ENCODE data around the gene PXMP2. TPM values are rescaled to one million over a fixed set of nuclear protein-coding genes. Genes with fewer than 3 reads are reported as not detected.

PXMP2 gene
- total RNA-seq, 1 experiment from 2014 or later: 52.6 TPM

DNA sequence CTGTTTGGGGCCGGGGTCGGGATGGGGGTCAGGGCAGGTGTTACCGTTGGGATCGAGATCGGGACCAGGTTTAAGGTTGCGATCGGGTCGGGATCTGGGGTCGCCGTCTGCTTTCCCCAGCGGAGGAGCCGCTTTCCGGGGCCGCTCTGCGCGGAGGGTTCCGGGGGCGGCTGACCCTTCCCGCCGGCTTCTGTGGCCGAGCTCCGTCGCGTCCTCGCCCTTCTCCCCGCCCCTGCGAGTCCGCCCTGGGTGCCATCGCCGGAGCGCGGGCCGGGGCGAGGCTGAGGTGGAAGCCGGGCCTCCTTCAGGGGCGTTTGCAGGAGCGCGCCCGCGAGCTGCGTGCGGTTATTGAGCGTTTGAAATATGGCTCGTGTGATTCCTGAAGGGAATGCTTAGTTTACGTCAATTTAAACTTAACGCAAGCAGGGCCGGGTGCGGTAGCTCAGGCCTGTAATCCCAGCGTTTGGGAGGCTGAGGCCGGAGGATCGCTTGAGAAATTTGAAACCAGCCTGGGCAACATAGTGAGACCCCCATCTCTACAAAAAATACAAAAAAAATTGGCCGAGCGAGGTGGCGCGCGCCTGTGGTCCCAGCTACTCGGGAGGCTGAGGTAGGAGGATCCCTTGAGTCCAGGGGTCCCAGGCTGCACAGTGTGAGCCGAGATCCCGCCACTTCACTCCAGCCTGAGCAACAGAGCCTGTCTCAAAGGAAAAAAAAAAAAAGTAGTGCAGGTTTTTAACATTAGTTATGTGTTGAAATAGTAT, 23.9 kb downstream of the PXMP2 start:
- no TSS peak for BruUV-seq (replicated peaks)
- Histone ChIP-seq H3K9me3 (ENCODE audit: low read depth, low read length, poor library complexity, severe bottlenecking) (no peaks in the 10 kb centered on the region), H3K27ac (ENCODE audit: low read depth, low read length, poor library complexity, severe bottlenecking) (peak overlapping the region; percentile 87), H3K4me1 (ENCODE audit: insufficient read depth, low read length, poor library complexity, severe bottlenecking) (no peaks in the 10 kb centered on the region), H3K4me3 (ENCODE audit: low read depth, low read length, poor library complexity, severe bottlenecking) (peak overlapping the region; percentile 96), H3K27me3 (replicated peaks; ENCODE audit: insufficient read depth, low read depth, low read length, poor library complexity) (no peaks in the 10 kb centered on the region), H3K36me3 (ENCODE audit: insufficient read depth, low read length, poor library complexity, severe bottlenecking) (peaks cover 11% of the 10 kb centered on the region)
- no peak for DNase-seq (ENCODE audit: low spot score)
- ChIA-PET CTCF (no interaction called here), POLR2A (ENCODE audit: low non-redundant PET) (no interaction called here)
- intact Hi-C loops (cut with micrococcal nuclease; ENCODE audit: unreplicated experiment): no loop called here
- TF ChIP-seq EZH2 (IDR thresholded peaks at IDR 0.05; ENCODE audit: borderline replicate concordance, low read depth, low read length, poor library complexity, severe bottlenecking): no peak
- TF ChIP-seq, protein P1, sequence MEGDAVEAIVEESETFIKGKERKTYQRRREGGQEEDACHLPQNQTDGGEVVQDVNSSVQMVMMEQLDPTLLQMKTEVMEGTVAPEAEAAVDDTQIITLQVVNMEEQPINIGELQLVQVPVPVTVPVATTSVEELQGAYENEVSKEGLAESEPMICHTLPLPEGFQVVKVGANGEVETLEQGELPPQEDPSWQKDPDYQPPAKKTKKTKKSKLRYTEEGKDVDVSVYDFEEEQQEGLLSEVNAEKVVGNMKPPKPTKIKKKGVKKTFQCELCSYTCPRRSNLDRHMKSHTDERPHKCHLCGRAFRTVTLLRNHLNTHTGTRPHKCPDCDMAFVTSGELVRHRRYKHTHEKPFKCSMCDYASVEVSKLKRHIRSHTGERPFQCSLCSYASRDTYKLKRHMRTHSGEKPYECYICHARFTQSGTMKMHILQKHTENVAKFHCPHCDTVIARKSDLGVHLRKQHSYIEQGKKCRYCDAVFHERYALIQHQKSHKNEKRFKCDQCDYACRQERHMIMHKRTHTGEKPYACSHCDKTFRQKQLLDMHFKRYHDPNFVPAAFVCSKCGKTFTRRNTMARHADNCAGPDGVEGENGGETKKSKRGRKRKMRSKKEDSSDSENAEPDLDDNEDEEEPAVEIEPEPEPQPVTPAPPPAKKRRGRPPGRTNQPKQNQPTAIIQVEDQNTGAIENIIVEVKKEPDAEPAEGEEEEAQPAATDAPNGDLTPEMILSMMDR (conservative IDR thresholded peaks at IDR 0.05; ENCODE audit: low read depth, low read length): no peak

DNA sequence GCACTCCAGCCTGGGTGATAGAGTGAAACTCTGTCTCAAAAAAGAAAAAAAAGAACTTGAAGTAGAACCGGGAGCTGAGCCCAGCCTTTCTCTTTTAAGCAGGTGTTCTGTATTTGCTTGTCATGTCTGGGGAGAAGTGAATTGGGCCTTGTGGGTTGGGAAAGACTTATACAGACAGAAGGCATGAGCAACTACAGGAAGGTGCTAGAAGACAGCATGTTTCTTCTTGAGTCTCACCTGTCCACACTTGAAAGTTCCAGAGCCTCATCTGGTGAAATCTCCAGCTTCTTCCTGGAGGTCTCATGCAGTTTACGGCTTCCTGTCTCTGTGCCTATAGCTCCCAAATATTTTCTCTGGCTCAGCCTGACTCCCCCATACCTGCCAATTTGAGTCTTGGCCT, 25.7 kb downstream of the PXMP2 start:
- Histone ChIP-seq H3K27ac (ENCODE audit: low read depth, low read length, poor library complexity, severe bottlenecking) (no peak overlapping the region), H3K4me3 (ENCODE audit: low read depth, low read length, poor library complexity, severe bottlenecking) (no peak overlapping the region), H3K36me3 (ENCODE audit: insufficient read depth, low read length, poor library complexity, severe bottlenecking) (peaks cover 24% of the 10 kb centered on the region), H3K4me1 (ENCODE audit: insufficient read depth, low read length, poor library complexity, severe bottlenecking) (peaks cover 13% of the 10 kb centered on the region), H3K27me3 (replicated peaks; ENCODE audit: insufficient read depth, low read depth, low read length, poor library complexity) (no peaks in the 10 kb centered on the region), H3K9me3 (ENCODE audit: low read depth, low read length, poor library complexity, severe bottlenecking) (no peaks in the 10 kb centered on the region)
- ChIA-PET POLR2A (ENCODE audit: low non-redundant PET) (no interaction called here), CTCF (no interaction called here)
- no peak for DNase-seq (ENCODE audit: low spot score)
- intact Hi-C loops (cut with micrococcal nuclease; ENCODE audit: unreplicated experiment): no loop called here
- no peak for TF ChIP-seq EZH2 (IDR thresholded peaks at IDR 0.05; ENCODE audit: borderline replicate concordance, low read depth, low read length, poor library complexity, severe bottlenecking)
- TF ChIP-seq, protein P1 (conservative IDR thresholded peaks at IDR 0.05; ENCODE audit: low read depth, low read length): no peak
- no TSS peak for BruUV-seq (replicated peaks)

- no peaks in the 10 kb centered on the region for H3K9me3 ChIP-seq (ENCODE audit: low read depth, low read length, poor library complexity, severe bottlenecking)
These were observed 28.5 kb downstream of the PXMP2 start for GRCh38 chr12:132715874-132716273.

More at GRCh38 chr12:132715874-132716273, 28.5 kb downstream of the PXMP2 start:
- no peaks in the 10 kb centered on the region for H3K27me3 ChIP-seq (replicated peaks; ENCODE audit: insufficient read depth, low read depth, low read length, poor library complexity)
- BruUV-seq (replicated peaks): no TSS peak
- H3K36me3 ChIP-seq (ENCODE audit: insufficient read depth, low read length, poor library complexity, severe bottlenecking): peaks cover 42% of the 10 kb centered on the region
- no peak for DNase-seq (ENCODE audit: low spot score)
- POLR2A ChIA-PET (ENCODE audit: low non-redundant PET): no interaction called here
- CTCF ChIA-PET: no interaction called here
- H3K27ac ChIP-seq (ENCODE audit: low read depth, low read length, poor library complexity, severe bottlenecking): no peak overlapping the region
- peaks cover 13% of the 10 kb centered on the region for H3K4me1 ChIP-seq (ENCODE audit: insufficient read depth, low read length, poor library complexity, severe bottlenecking)
- H3K4me3 ChIP-seq (ENCODE audit: low read depth, low read length, poor library complexity, severe bottlenecking): no peak overlapping the region
- TF ChIP-seq, protein P1 (conservative IDR thresholded peaks at IDR 0.05; ENCODE audit: low read depth, low read length): no peak
- TF ChIP-seq EZH2 (IDR thresholded peaks at IDR 0.05; ENCODE audit: borderline replicate concordance, low read depth, low read length, poor library complexity, severe bottlenecking): no peak
- intact Hi-C loops (cut with micrococcal nuclease; ENCODE audit: unreplicated experiment): no loop called here
